Effector memory CD4-positive, alpha-beta T cell (primary cell): ENCODE data around the gene SPRR2B.
"Not testable (repeated sequence)": the region's sequence is repeated elsewhere in the genome, so short reads cannot be mapped to it uniquely, and the experiment has no call there.

Source experiments
- DNase-seq, 3 donors: peaks; one replicate each; pipeline ENCODE4 v3.0.0-alpha.2; 2020
- H3K27ac ChIP-seq: 2 replicates; pipeline ENCODE4 v1.7.0; 2013; ENCODE audit warnings: mild to moderate bottlenecking, low read length, moderate library complexity; ENCODE audit not compliant: insufficient read depth, poor library complexity, severe bottlenecking
- H3K27me3 ChIP-seq: replicated peaks from 2 replicates; pipeline ENCODE4 v1.7.0; 2013; ENCODE audit warnings: mild to moderate bottlenecking, low read length; ENCODE audit not compliant: insufficient read depth, control insufficient read depth, poor library complexity, severe bottlenecking
- H3K36me3 ChIP-seq: 2 replicates; pipeline ENCODE4 v1.7.0; 2013; ENCODE audit warnings: mild to moderate bottlenecking, low read length, moderate library complexity; ENCODE audit not compliant: control insufficient read depth, insufficient read depth
- H3K4me1 ChIP-seq: 2 replicates; pipeline ENCODE4 v1.7.0; 2013; ENCODE audit warnings: low read length, mild to moderate bottlenecking; ENCODE audit not compliant: control insufficient read depth, insufficient read depth, poor library complexity, severe bottlenecking
- H3K4me3 ChIP-seq: 2 replicates; pipeline ENCODE4 v1.7.0; 2013; ENCODE audit warnings: low read length, low read depth, mild to moderate bottlenecking; ENCODE audit not compliant: insufficient read depth, poor library complexity, severe bottlenecking
- H3K9me3 ChIP-seq: 2 replicates; pipeline ENCODE4 v1.7.0; 2013; ENCODE audit warnings: mild to moderate bottlenecking, low read length, moderate library complexity; ENCODE audit not compliant: control insufficient read depth

Gene SPRR2B

DNA sequence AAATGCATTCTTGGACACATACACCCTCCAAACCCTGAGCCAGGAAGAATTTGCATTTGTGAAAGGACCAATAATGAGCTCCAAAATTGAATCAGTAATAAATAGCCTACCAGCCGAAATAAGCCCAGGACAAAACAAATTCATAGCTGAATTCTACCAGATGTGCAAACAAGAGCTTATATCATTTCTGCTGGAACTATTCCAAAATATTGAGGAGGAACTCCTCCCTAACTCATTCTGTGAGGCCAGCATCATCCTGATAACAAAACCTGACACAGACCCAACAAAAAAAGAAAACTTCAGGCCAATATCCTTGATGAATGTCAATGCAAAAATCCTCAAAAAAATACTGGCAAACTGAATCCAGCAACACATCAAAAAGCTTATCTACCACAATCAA lies 16.2 kb upstream of the SPRR2B start:
- Histone ChIP-seq H3K27me3 (no peaks in the 10 kb centered on the region), H3K4me1 (no peaks in the 10 kb centered on the region), H3K9me3 (no peaks in the 10 kb centered on the region), H3K4me3 (no peak overlapping the region), H3K36me3 (no peaks in the 10 kb centered on the region), H3K27ac (no peak overlapping the region)
- DNase-seq, result no peak

DNA sequence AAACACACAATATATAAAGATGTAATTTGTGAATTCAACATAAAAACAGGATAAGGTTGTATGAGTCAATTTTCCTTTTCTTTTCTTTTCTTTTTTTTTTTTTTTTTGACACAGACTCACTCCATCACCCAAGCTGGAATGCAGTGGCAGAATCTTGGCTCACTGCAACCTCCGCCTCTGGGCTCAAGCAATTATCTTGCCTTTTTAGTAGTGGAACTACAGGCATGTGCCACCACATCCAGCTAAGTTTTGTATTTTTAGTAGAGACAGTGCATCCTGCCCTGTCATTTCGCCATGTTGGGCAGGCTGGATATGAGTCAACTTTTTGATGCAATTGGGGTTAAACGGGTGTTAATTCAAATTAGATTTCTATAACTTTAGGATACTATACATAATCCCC lies 10.3 kb upstream of the SPRR2B start:
- Histone ChIP-seq H3K27ac (no peak overlapping the region), H3K4me1 (no peaks in the 10 kb centered on the region), H3K9me3 (no peaks in the 10 kb centered on the region), H3K36me3 (no peaks in the 10 kb centered on the region), H3K27me3 (no peaks in the 10 kb centered on the region), H3K4me3 (no peak overlapping the region)
- DNase-seq, result no peak

DNA sequence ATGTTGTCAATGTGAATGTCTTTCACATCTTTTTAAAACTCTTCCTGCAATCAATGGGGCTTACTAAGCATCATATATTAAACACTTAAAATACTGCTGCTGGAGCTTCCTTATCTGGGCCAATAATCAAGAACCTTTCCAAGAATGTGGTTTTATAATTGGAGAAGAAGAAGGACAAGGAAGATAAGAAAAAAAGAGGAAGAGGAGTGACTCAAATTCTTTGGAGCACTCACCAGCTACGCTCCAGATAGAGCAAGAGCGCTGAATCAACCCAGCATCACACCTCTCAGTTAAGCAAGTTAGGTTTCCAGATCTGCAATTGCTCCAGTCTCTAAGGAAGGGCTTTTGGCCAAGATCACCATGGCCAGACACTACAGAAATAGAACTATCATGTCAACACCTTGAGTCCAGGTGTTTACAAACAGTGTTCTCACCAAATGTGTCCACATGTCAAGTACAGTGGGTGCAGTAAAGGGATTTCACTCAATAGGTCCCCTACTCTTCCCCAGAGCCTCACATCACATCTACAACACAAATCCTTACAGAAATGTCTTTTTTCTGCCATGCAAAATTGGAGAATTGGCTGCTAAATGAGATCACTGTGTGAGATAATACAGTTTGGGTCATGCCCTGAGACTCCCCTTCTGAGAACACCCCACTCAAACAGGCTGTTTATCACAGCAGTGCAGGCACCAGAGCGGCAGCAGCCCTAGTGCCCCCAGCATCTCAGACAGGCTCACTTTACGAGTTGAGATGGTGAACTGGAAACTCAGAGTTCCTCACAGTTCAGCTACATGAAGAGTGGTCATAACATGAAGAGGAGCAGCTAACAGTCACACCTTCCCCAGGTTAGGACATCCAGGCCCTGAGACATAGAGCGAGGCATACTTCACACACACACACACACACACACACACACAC lies 1.7 kb upstream of the SPRR2B start:
- Histone ChIP-seq H3K27me3 (peaks cover 2% of the 10 kb centered on the region), H3K4me3 (no peak overlapping the region), H3K9me3 (no peaks in the 10 kb centered on the region), H3K27ac (no peak overlapping the region), H3K4me1 (no peaks in the 10 kb centered on the region), H3K36me3 (no peaks in the 10 kb centered on the region)
- DNase-seq, result no peak

DNA sequence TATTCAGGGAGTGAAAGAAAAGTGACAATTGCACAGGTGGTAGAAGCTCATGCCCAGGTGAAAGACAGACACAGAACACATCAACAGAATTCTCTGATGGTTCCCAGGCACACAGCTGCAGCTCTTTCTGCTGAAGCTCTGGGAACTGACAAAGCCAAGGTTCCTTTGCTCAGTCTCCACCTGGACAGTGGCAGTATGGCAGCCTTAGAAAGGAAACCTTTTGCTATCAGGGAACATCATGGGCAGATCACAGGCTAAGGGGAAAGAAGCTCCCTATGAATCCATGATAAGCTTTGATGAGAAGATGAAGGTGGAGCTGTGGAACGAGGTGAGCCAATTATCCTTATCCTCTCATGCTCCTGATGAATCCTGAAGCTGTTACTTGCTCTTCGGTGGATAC lies 1.2 kb downstream of the SPRR2B start:
- Histone ChIP-seq H3K4me3 (no peak overlapping the region), H3K36me3 (no peaks in the 10 kb centered on the region), H3K4me1 (no peaks in the 10 kb centered on the region), H3K27ac (no peak overlapping the region), H3K9me3 (no peaks in the 10 kb centered on the region), H3K27me3 (peaks cover 2% of the 10 kb centered on the region)
- DNase-seq, result no peak

DNA sequence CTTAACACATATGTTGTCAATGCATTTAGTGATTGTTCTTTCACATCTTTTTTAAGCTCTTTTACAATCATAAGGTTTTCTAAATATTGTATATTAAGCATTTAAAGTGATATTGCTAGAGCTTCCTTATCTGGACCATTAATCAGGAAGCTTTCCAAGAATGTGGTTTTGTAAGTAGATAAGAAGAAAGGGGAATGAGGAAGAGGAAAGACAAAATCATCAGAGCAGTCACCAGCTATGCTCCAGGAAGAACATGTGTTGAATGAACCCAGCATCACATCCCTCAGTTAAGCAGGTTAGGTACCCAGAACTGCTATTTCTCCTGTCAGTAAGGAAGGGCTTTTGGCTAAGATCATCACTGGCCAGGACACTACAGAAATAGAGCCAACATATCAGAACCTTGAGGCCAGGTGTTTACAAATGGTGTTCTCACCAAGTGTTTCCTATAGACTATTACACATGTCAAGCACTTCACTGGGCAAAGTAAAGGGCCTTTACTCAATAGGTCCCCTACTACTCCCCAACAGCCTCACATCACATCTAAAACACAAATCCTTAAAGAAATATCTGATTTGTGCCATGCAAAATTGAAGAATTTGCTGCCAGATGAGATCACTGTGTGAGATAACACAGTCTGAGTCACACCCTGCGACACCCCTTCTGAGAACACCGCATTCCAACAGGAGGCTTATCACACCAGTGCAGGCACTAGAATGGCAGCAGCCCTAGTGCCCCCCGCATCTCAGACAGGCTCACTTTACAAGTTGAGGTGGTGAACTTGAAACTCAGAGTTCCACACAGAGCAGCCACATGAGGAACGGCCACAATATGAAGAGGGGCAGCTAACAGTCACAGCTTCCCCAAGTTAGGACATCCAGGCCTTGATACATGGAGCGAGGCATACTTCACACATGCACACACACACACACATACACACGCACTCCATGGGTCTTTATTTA lies 12.3 kb downstream of the SPRR2B start:
- no peaks in the 10 kb centered on the region for H3K9me3 ChIP-seq
- H3K36me3 ChIP-seq, result no peaks in the 10 kb centered on the region
- H3K27ac ChIP-seq, result no peak overlapping the region
- H3K4me1 ChIP-seq, result no peaks in the 10 kb centered on the region
- no peak overlapping the region for H3K4me3 ChIP-seq
- H3K27me3 ChIP-seq, result no peaks in the 10 kb centered on the region
- DNase-seq, result no peak

DNA sequence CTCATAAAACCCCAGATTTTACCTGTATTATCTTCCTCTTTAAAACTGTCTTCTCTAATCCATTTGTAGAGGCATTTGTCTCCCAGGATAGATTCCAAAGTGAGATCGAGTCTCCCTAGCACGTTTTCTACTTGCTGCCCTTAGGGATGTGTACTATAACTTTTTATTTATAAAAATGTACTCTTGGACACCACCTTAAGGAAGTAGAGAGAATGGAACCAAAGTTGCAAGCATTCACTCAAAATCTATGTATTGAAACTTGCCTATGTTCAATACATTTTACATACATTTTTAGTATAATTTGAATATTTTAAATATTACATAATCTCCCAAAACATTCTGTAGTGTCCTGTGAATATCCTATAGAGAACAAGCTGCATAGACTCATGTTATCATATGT lies 13.3 kb downstream of the SPRR2B start:
- Histone ChIP-seq H3K4me3 (no peak overlapping the region), H3K4me1 (no peaks in the 10 kb centered on the region), H3K9me3 (no peaks in the 10 kb centered on the region), H3K27me3 (no peaks in the 10 kb centered on the region), H3K27ac (no peak overlapping the region), H3K36me3 (no peaks in the 10 kb centered on the region)
- no peak for DNase-seq

DNA sequence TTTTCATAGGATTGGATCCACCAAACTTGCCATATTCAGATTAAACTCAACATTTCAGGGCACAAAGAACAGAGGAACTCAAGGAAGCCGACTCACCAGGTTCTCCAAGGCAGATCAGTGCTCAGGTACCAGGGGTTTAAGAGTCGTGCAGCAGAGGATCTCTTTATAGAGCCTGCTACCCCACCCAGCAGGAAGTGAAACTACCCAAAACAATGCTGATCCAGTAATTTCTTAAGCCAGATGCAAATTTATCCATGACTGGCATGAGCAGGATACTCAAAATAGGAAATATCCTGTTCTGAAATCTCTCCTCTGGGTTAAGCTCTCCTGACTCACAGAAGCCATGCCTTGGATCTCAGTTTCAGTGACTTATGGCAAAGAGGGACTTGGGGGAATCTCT lies 14.0 kb downstream of the SPRR2B start, which contains the start of gene SPRR2A:
Gene SPRR2A, minus strand, starts transcription at position 138 of the 400 bp plus-strand sequence. CDS start 777 bp downstream, outside the sequence.
- Histone ChIP-seq H3K9me3 (no peaks in the 10 kb centered on the region), H3K36me3 (no peaks in the 10 kb centered on the region), H3K4me1 (no peaks in the 10 kb centered on the region), H3K27ac (no peak within 1 kb of the TSS), H3K4me3 (no peak within 1 kb of the TSS), H3K27me3 (no peaks in the 10 kb centered on the region)
- no peak for DNase-seq

DNA sequence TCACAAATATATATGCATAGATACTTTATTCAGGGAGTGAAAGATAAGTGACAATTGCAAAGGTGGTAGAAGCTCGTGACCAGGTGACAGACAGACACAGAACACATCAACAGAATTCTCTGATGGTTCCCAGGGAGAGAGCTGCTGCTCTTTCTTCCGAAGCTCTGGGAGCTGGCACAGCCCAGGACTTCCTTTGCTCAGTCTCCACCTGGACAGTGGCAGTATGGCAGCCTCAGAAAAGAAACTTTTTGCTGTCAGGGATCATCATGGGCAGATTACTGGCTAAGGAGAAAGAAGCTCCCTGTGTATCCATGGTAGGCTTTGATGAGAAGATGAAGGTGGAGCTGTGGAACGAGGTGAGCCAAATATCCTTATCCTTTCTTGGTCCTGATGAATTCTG lies 15.3 kb downstream of the SPRR2B start:
- DNase-seq, H3K27ac ChIP-seq, H3K36me3 ChIP-seq, H3K27me3 ChIP-seq, H3K4me1 ChIP-seq, H3K9me3 ChIP-seq, H3K4me3 ChIP-seq: not testable (repeated sequence)

DNA sequence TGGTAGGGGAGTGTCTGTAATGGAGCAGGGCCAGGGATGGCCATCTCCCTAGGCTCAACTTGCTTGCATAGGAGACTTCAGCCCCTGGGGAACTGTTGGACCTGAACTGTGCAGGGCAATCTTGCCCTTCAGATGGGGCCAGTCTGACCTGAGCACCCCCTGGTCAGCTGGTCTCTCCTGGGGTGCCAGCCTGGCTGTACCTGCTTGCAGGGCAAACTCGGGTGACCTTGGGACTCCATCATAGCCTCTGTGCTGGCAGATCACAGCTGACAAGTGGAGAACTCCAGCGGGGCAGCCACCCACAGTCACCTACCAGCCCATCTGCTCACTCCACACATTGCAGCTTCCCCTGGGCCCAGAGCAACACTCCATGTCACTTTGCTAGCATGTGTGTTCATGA lies 22.2 kb downstream of the SPRR2B start:
- no peaks in the 10 kb centered on the region for H3K4me1 ChIP-seq
- no peaks in the 10 kb centered on the region for H3K9me3 ChIP-seq
- H3K27ac ChIP-seq, result no peak overlapping the region
- no peaks in the 10 kb centered on the region for H3K27me3 ChIP-seq
- H3K4me3 ChIP-seq, result no peak overlapping the region
- no peak for DNase-seq
- H3K36me3 ChIP-seq, result no peaks in the 10 kb centered on the region
